ENCODE measurements around the gene INTS4.
"Not testable (repeated sequence)": the region's sequence is repeated elsewhere in the genome, so short reads cannot be mapped to it uniquely, and the experiment has no call there.

Gene INTS4, protein sequence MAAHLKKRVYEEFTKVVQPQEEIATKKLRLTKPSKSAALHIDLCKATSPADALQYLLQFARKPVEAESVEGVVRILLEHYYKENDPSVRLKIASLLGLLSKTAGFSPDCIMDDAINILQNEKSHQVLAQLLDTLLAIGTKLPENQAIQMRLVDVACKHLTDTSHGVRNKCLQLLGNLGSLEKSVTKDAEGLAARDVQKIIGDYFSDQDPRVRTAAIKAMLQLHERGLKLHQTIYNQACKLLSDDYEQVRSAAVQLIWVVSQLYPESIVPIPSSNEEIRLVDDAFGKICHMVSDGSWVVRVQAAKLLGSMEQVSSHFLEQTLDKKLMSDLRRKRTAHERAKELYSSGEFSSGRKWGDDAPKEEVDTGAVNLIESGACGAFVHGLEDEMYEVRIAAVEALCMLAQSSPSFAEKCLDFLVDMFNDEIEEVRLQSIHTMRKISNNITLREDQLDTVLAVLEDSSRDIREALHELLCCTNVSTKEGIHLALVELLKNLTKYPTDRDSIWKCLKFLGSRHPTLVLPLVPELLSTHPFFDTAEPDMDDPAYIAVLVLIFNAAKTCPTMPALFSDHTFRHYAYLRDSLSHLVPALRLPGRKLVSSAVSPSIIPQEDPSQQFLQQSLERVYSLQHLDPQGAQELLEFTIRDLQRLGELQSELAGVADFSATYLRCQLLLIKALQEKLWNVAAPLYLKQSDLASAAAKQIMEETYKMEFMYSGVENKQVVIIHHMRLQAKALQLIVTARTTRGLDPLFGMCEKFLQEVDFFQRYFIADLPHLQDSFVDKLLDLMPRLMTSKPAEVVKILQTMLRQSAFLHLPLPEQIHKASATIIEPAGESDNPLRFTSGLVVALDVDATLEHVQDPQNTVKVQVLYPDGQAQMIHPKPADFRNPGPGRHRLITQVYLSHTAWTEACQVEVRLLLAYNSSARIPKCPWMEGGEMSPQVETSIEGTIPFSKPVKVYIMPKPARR

DNA sequence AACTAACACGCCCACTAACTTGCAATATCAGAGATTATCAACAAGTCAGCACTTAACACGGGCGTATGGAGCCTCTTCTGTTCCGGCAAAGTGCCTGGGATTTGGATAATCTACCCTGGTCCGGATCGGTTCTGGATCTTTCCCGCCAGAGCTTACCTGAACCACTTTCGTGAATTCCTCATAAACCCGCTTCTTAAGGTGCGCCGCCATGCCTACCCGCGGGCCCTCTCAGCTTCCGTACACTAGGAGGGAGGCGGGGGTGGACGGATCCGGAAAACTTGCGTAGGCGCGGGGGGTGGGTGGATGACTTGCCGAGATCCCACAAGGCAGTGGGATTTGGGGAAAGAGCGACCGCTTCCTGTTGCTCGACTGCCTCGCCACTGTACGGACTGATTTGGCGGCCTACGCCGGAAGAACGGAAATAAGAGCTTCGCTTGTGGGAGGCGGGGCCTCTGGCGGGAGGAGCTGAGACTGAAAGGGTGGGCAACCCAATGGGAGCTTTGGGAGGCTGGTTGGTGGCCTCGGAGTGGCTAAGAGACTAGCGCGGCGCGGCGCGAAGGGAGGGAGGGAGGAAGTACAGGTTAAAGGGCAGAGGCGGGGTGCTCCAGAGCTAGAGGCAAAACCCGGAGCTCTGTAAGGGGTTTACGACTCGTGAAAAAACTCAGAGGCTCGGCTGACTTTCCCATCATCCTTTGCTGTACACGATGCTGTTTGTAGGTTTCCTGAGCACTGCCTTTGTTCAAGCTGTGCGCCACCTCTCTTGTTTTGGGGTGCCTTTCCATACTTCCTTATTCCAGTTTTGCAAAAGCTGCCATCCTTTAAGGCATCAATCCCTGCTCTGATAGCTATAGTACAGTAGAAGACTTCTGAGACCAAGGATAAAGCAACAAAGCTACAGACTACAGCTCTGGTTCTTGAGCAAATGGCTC, at the start of gene INTS4:
INTS4 (minus strand) TSS at position 235 of the 929 bp plus-strand sequence; CDS start at position 210, 25 bp downstream.
- no peaks in the 10 kb centered on the region for H3K27me3 Mint-ChIP-seq (ENCODE audit: low read depth)
- H3K9me3 Mint-ChIP-seq: no peaks in the 10 kb centered on the region
- peaks cover 8% of the 10 kb centered on the region for H3K36me3 Mint-ChIP-seq (ENCODE audit: low read depth)
- peaks cover 15% of the 10 kb centered on the region for H3K4me1 Mint-ChIP-seq (ENCODE audit: low read depth)
- DNase-seq (ENCODE audit: low spot score): peak; percentile 98
- H3K4me3 Mint-ChIP-seq: peak within 1 kb of the TSS; percentile 96
- H3K27ac Mint-ChIP-seq: peak within 1 kb of the TSS; percentile 86

DNA sequence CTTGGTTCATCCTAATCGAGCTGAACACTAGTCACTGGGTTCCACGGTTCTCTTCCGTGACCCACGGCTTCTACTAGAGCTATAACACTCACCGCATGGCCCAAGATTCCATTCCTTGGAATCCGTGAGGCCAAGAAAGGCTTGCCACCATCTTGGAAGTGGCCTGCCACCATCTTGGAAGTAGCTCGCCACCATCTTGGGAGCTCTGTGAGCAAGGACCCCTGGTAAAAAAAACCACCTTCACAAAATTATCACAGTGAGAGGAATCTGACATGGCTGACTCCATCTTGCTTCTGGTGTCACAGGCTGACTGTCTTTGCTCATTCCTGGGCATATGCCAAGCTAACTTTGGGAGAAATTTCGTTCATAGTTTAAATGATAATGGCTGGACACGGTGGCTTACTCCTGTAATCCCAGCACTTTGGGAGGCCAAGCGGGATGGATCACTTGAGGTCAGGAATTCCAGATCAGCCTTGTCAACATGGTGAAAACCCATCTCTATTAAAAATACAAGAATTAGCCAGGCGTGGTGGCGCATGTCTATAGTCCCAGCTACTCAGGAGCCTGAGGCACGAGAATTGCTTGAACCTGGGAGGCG, 47.5 kb upstream of the INTS4 start:
- H3K9me3 Mint-ChIP-seq: no peaks in the 10 kb centered on the region
- H3K36me3 Mint-ChIP-seq (ENCODE audit: low read depth): no peaks in the 10 kb centered on the region
- no peak overlapping the region for H3K4me3 Mint-ChIP-seq
- no peak for DNase-seq (ENCODE audit: low spot score)
- no peak overlapping the region for H3K27ac Mint-ChIP-seq
- H3K4me1 Mint-ChIP-seq (ENCODE audit: low read depth): peaks cover 18% of the 10 kb centered on the region
- H3K27me3 Mint-ChIP-seq (ENCODE audit: low read depth): no peaks in the 10 kb centered on the region

DNA sequence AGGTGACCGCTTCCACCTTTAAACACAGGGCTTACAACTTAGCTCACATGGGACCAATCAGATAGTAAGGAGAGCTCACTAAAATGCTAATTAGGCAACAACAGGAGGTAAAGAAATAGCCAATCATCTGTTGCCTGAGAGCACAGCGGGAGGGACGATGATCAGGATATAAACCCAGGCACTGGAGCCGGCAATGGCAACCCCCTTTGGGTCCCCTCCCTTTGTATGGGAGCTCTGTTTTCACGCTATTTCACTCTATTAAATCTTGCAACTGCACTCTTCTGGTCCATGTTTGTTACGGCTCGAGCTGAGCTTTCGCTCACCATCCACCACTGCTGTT, 46.9 kb upstream of the INTS4 start:
- not testable (repeated sequence) for DNase-seq (ENCODE audit: low spot score); H3K36me3 Mint-ChIP-seq (ENCODE audit: low read depth); H3K4me3 Mint-ChIP-seq; H3K9me3 Mint-ChIP-seq; H3K27me3 Mint-ChIP-seq (ENCODE audit: low read depth); H3K27ac Mint-ChIP-seq
- peaks cover 17% of the 10 kb centered on the region for H3K4me1 Mint-ChIP-seq (ENCODE audit: low read depth)

DNA sequence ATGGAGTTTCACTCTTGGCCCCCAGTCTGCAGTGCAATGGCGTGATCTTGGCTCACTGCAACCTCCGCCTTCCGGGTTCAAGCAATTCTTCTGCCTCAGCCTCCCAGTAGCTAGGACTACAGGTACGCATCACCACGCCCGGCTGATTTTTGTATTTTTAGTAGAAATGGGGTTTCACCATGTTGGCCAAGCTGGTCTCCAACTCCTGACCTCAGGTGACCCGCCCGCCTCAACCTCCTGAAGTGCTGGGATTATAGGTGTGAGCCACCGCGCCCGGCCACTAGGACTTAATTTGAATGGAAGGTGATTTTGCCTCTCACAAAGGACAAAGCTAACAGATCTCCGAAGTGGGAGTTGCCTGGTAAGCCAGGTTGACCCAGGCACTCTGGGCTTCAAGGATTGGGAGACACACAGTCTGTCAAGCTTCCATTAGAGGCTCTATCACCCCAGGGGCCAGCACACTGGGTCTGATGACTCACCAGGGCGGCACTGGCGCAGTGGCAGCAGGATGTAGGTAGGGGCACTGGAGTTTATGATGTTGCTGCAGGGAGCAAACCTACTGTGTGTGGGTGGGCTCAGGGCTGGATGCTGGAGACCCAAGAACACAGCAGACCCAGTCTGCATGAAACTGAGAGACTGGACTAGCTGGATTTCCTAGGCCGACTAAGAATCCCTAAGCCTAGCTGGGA, 46.4 kb upstream of the INTS4 start:
- H3K4me1 Mint-ChIP-seq (ENCODE audit: low read depth): peaks cover 12% of the 10 kb centered on the region
- no peaks in the 10 kb centered on the region for H3K27me3 Mint-ChIP-seq (ENCODE audit: low read depth)
- no peak for DNase-seq (ENCODE audit: low spot score)
- H3K27ac Mint-ChIP-seq: no peak overlapping the region
- no peak overlapping the region for H3K4me3 Mint-ChIP-seq
- H3K36me3 Mint-ChIP-seq (ENCODE audit: low read depth): no peaks in the 10 kb centered on the region
- H3K9me3 Mint-ChIP-seq: no peaks in the 10 kb centered on the region

DNA sequence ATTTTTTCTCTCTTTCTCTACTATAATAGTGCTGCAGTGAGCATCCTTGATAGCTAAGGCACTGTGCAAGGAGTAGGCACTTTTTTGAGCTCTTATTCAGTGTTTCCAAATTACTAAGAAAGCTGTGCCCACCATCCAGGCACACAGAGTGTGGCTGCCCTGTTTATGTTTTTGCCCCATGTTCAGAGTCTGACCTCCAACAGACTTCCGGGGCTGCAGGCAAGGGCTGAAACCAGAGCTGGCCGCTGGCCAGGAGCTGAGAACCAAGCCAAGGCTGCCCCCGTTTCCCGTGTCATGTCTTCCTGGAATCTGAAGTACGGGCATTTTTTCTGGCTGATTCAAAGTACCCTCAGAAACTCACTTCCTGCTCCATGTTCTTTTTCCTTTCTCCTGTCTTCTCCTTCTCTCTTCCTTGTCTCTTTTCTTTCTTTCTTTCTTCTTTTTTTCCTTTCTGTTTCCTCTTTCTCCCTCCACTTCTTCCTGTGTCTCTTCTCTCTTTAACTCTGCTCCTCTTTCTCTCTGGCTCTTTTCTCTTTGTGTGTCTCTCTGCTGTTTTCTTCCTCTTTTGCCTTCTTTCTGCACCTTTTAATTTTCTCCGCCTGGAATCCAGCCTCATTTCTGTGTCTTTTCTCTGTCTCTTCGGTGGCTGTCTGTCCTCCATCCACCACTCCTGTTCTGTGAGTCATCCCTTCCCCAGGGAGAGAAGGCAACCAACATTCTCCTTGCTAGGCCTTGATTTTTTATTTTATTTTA, 45.6 kb upstream of the INTS4 start:
- peak overlapping the region; percentile 39 for H3K4me3 Mint-ChIP-seq
- H3K27me3 Mint-ChIP-seq (ENCODE audit: low read depth): no peaks in the 10 kb centered on the region
- peaks cover 10% of the 10 kb centered on the region for H3K4me1 Mint-ChIP-seq (ENCODE audit: low read depth)
- peak overlapping the region; percentile 79 for H3K27ac Mint-ChIP-seq
- no peaks in the 10 kb centered on the region for H3K9me3 Mint-ChIP-seq
- no peaks in the 10 kb centered on the region for H3K36me3 Mint-ChIP-seq (ENCODE audit: low read depth)
- DNase-seq (ENCODE audit: low spot score): peak; percentile 19

DNA sequence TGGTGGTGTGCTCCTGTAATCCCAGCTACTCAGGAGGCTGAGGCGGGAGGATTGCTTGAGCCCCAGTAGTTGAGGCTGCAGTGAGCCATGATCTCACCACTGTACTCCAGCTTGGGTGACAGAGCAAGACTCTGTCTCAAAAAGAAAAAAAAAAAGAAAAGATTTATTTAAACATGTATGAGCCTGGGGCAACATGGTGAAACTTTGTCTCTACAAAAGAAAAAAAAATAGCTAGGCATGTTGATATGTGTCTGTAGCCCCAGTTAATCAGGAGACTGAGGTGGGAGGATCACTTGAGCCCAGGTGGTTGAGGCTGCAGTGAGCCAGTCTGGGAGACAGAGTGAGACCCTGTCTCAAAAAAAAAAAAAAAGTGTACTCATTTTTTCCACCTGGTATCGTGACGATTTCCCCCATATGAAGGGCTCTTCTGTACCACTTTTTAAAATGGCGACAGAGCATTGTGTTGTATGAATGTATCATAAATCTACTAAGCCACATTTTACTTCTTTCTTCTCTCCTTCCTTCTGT, 45.0 kb upstream of the INTS4 start:
- Mint-ChIP-seq H3K36me3 (ENCODE audit: low read depth) (no peaks in the 10 kb centered on the region), H3K9me3 (no peaks in the 10 kb centered on the region), H3K27ac (peak overlapping the region; percentile 79), H3K4me1 (ENCODE audit: low read depth) (peaks cover 10% of the 10 kb centered on the region), H3K4me3 (peak overlapping the region; percentile 39), H3K27me3 (ENCODE audit: low read depth) (no peaks in the 10 kb centered on the region)
- DNase-seq (ENCODE audit: low spot score): no peak

DNA sequence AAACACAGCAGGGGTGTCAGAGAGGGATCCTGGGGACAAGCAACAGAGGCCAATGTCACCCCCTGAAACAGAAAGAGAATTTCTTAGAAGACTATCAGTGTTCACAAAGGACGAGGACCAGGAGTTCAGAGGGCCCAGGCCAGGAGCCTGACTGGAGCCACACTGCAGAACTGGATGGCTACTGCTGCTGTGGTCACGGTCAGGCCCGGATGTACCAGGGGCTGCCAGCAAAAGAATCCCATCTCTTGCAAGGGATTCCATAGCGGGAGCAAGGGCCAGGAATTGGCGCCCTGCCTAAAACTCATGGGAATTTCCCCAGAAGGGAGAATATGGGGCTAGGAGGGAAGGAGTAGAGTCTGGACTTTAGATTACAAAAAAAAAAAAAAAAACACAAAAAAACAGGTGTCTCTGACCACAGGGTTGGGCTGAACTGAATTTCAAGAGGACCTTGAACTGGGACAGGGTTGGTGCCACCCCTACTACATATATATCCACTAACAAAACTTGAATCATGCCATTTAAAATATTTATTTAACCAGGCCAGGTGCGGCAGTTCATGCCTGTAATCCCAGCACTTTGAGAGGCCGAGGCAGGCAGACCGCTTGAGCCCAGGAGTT, 44.3 kb upstream of the INTS4 start:
- H3K27me3 Mint-ChIP-seq (ENCODE audit: low read depth): no peaks in the 10 kb centered on the region
- no peak overlapping the region for H3K27ac Mint-ChIP-seq
- no peaks in the 10 kb centered on the region for H3K9me3 Mint-ChIP-seq
- no peaks in the 10 kb centered on the region for H3K36me3 Mint-ChIP-seq (ENCODE audit: low read depth)
- H3K4me1 Mint-ChIP-seq (ENCODE audit: low read depth): peaks cover 10% of the 10 kb centered on the region
- H3K4me3 Mint-ChIP-seq: no peak overlapping the region
- no peak for DNase-seq (ENCODE audit: low spot score)

DNA sequence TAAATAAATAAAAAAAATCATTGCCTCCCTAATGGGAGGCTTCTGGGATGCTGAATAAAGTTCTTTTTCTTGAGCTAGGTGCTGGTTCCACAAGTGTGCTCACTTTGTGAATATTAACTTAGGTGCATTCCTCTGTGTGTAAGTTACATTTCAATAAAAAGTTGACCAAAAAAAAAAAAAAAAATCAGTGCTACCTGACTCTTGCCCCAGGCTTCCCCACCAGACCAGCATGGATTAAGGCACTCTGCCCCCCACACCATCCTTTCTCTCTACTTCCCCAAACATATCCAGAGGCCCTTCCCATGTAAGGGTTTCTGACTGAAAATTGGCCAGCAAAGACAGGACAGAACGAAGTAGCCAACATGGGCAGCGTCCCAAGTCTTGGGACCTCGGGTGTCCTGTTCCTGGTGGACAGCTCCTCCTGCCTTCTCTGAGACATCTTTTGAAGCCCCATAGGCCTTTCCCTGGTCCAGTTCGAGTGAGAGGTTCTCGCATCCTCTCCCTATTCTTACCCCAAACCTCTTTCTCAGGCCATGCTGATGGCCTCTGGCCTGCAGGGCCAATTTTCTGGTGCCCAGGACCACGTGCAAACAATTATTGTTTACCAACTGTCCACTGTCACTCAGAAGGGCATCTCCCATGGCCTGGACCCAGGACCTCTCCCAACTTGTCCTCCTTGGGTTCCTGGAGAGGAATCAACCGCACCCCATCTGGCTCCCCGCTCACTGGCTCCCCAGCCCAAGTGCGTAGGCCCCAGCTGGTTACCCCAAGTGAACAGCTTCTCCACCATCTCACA, 43.6 kb upstream of the INTS4 start:
- no peak for DNase-seq (ENCODE audit: low spot score)
- no peaks in the 10 kb centered on the region for H3K27me3 Mint-ChIP-seq (ENCODE audit: low read depth)
- H3K27ac Mint-ChIP-seq: no peak overlapping the region
- no peaks in the 10 kb centered on the region for H3K9me3 Mint-ChIP-seq
- H3K4me3 Mint-ChIP-seq: no peak overlapping the region
- peaks cover 10% of the 10 kb centered on the region for H3K4me1 Mint-ChIP-seq (ENCODE audit: low read depth)
- H3K36me3 Mint-ChIP-seq (ENCODE audit: low read depth): no peaks in the 10 kb centered on the region

DNA sequence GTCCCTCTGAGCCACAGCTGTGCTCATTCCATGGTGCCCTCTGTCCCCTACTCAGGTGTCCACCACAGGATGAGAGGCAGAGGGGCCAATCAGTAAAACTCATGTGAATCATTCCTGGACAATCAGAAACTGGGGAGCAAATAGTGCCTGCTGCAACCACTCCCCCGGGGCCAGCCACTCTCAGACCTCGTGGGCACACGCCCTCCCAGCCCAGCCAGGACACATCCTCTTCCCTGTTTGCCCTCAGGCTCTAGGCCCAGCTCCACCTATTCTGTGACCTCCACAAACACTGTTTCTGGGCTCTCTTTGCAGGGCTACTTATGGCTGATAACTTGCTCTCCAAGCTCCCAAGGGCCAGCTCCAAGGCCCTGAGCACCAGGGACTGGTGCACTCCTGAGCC, 42.6 kb upstream of the INTS4 start:
- Mint-ChIP-seq H3K9me3 (no peaks in the 10 kb centered on the region), H3K4me3 (no peak overlapping the region), H3K4me1 (ENCODE audit: low read depth) (peaks cover 11% of the 10 kb centered on the region), H3K36me3 (ENCODE audit: low read depth) (no peaks in the 10 kb centered on the region), H3K27ac (no peak overlapping the region), H3K27me3 (ENCODE audit: low read depth) (no peaks in the 10 kb centered on the region)
- no peak for DNase-seq (ENCODE audit: low spot score)

DNA sequence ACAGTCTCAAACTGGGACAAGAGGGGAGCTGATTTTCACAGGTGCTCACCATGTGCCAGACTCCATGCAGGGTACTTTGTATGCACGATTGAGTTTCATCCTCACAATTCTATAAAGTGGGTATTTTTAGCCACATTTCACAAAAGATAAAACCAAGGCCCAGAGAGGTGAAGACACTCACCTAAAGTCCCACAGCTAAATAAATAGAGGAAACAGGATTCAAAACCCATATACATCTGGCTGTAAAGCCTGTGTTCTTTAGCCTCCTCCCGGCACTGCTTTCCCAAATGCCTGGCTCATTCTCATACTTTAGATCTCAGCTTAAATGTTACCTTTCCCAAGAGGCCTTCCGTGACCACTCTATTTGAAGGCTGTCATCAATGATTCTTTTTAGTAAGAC, 41.8 kb upstream of the INTS4 start:
- Mint-ChIP-seq H3K9me3 (no peaks in the 10 kb centered on the region), H3K4me3 (no peak overlapping the region), H3K27ac (no peak overlapping the region), H3K27me3 (ENCODE audit: low read depth) (no peaks in the 10 kb centered on the region), H3K36me3 (ENCODE audit: low read depth) (no peaks in the 10 kb centered on the region), H3K4me1 (ENCODE audit: low read depth) (peaks cover 11% of the 10 kb centered on the region)
- DNase-seq (ENCODE audit: low spot score): no peak

DNA sequence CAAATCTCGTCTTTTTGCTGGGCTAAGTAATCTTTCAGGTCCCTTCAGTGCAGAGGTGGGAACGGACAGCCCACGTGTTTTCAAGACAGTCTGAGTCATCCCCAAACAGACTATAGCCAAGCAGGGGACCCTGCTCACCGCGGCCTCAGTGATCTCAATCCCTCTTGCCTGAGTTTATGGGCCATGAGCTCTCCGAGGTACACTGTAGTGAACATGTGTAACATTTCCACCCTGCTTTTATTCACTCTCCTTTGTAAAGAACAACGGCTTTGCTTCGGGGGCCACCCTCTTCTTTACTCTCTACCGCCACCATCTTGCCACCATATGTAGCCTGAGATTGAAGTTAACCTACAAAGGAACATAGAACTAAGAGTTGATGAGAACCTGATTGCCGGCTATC, 40.2 kb upstream of the INTS4 start:
- no peak overlapping the region for H3K27ac Mint-ChIP-seq
- H3K36me3 Mint-ChIP-seq (ENCODE audit: low read depth): no peaks in the 10 kb centered on the region
- no peaks in the 10 kb centered on the region for H3K9me3 Mint-ChIP-seq
- H3K4me3 Mint-ChIP-seq: no peak overlapping the region
- DNase-seq (ENCODE audit: low spot score): no peak
- H3K4me1 Mint-ChIP-seq (ENCODE audit: low read depth): peaks cover 3% of the 10 kb centered on the region
- no peaks in the 10 kb centered on the region for H3K27me3 Mint-ChIP-seq (ENCODE audit: low read depth)

Measured in T-helper 2 cell treated with Interferon-gamma antibody and Interleukin-4, amounts not matched to agents 5 μg/mL and 100 μg/mL, for 36 hours (primary cell).